Endodermal cell (in vitro differentiated cells): ENCODE results near the gene TRIM15. TPM values are rescaled to one million over a fixed set of nuclear protein-coding genes. Genes with fewer than 3 reads are reported as not detected.

ENCODE experiments used
- DNase-seq: peaks from one replicate; pipeline ENCODE4 v3.0.0-alpha.2; 2017
- H3K27ac ChIP-seq: 2 replicates; pipeline ENCODE4 v1.5.1; 2013; ENCODE audit warnings: mild to moderate bottlenecking, low read depth, low read length, moderate library complexity
- H3K27me3 ChIP-seq: 2 replicates; pipeline ENCODE4 v1.6.1; 2013; ENCODE audit warnings: mild to moderate bottlenecking, low read length, moderate library complexity; ENCODE audit not compliant: insufficient read depth, control insufficient read depth, poor library complexity, severe bottlenecking
- H3K36me3 ChIP-seq: 2 replicates; pipeline ENCODE4 v1.7.0; 2013; ENCODE audit warnings: mild to moderate bottlenecking, low read length, moderate library complexity; ENCODE audit not compliant: control insufficient read depth, insufficient read depth
- H3K4me1 ChIP-seq: one replicate; pipeline ENCODE4 v1.7.0; 2013; ENCODE audit warnings: low read length; ENCODE audit not compliant: control insufficient read depth, insufficient read depth
- H3K4me3 ChIP-seq: 2 replicates; pipeline ENCODE4 v1.5.1; 2013; ENCODE audit warnings: mild to moderate bottlenecking, low read length, moderate library complexity
- H3K9ac ChIP-seq: 2 replicates; pipeline ENCODE4 v1.6.1; 2013; ENCODE audit warnings: mild to moderate bottlenecking, low read length, moderate library complexity; ENCODE audit not compliant: poor library complexity, severe bottlenecking; ENCODE audit errors: extremely low read depth
- H3K9me3 ChIP-seq: 2 replicates; pipeline ENCODE4 v1.6.1; 2013; ENCODE audit warnings: mild to moderate bottlenecking, low read length, moderate library complexity; ENCODE audit not compliant: control insufficient read depth
- H3K27ac Mint-ChIP-seq: 2 replicates; pipeline ENCODE4 v1.8.0; 2020; ENCODE audit warnings: mixed read lengths
- H3K27me3 Mint-ChIP-seq: 2 replicates; pipeline ENCODE4 v1.8.0; 2021; ENCODE audit warnings: mild to moderate bottlenecking, mixed read lengths; ENCODE audit not compliant: insufficient read depth
- H3K36me3 Mint-ChIP-seq: 2 replicates; pipeline ENCODE4 v1.8.0; 2020; ENCODE audit warnings: low read depth, mixed read lengths
- H3K4me1 Mint-ChIP-seq: 2 replicates; pipeline ENCODE4 v1.8.0; 2020; ENCODE audit warnings: mixed read lengths
- H3K4me3 Mint-ChIP-seq: 2 replicates; pipeline ENCODE4 v1.8.0; 2020; ENCODE audit warnings: mild to moderate bottlenecking, moderate library complexity, mixed read lengths
- H3K9me3 Mint-ChIP-seq: 2 replicates; pipeline ENCODE4 v1.8.0; 2020; ENCODE audit warnings: mild to moderate bottlenecking, mixed read lengths
- CTCF ChIP-seq: fragments of 200-600 bp; sonication (generic); conservative IDR thresholded peaks from 2 replicates; pipeline ENCODE4 v1.5.0; 2021; ENCODE audit warnings: antibody characterized with exemption, mild to moderate bottlenecking
- WGBS, 2 experiments: methylation state at CpG; one replicate each; pipeline versions ENCODE4 v1.1.5 to v1.1.7; 2013; ENCODE audit warnings: missing lambda C conversion rate in 2 of 2, mixed read lengths in 1 of 2; ENCODE audit not compliant: insufficient coverage in 1 of 2, insufficient read length in 1 of 2; 5-methylcytosine and 5-hydroxymethylcytosine counted together
- total RNA-seq, 2 donors: library from RNA; stranded (reverse); fragmentation: NEBNext Ultra II Directional in 1 of 2; extraction: Animal tissue kit (Norgen Biotek cat#: 25700) in 1 of 2; gene quantifications; 2 replicates in 1 of 2; 3 replicates in 1 of 2; pipeline ENCODE4 v1.2.1, GENCODE V29; 2021

The TRIM15 gene
- total RNA-seq, 2 donors from 2014 or later, result not detected

- Mint-ChIP-seq H3K4me3 (no peak overlapping the region), H3K27me3 (peaks cover 55% of the 10 kb centered on the region)
Measured at GRCh38 chr6:30158475-30159040, 4.8 kb upstream of the TRIM15 start.

DNA sequence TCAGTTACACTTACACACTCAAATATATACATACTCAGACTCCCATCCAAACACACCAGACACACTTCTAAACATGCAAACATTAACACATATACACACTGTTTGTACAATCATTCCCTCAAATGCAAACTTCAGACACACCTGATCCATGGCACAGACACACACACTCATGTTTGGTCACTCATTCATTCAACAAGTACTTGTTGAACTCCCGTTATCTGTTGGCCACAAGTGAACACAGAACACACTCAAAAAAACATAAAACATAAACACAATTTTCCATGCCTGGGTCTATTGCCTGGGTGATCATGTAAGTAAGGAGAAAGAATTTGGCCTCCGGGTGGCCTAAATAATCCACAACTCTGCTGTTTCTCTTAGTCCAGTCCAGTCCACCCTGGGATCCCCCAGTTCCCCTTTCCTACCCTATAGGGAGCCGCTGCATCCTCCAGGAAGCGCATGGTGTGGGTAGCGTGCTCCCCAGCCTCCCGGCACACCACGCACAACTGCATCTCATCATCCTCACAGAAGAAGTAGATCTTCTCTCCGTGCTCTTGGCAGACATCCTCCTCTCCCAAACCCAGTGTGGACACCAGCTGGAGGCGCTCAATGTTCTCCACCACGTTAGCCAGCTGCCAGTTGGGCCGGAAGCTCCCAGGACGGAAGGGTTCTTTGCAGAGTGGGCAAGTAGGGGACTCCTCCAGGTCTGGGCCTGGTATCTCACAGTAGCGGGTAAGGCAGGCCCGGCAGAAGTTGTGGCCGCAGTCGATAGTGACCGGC lies 3.1 kb upstream of the TRIM15 start:
- H3K4me1 Mint-ChIP-seq, result no peaks in the 10 kb centered on the region
- H3K9me3 Mint-ChIP-seq, result no peaks in the 10 kb centered on the region
- H3K27me3 Mint-ChIP-seq, result peaks cover 56% of the 10 kb centered on the region
- no peak overlapping the region for H3K27ac ChIP-seq
- H3K27me3 ChIP-seq, result peaks cover 28% of the 10 kb centered on the region
- no peak overlapping the region for H3K27ac Mint-ChIP-seq
- TF ChIP-seq CTCF, result no peak
- no peak overlapping the region for H3K9ac ChIP-seq
- H3K4me1 ChIP-seq, result no peaks in the 10 kb centered on the region
- H3K4me3 ChIP-seq, result no peak overlapping the region
- WGBS, 2 experiments, result 90 to 94% methylated on average over 14 to 17 of the region's 17 CpGs
- H3K9me3 ChIP-seq, result no peaks in the 10 kb centered on the region
- H3K36me3 ChIP-seq, result no peaks in the 10 kb centered on the region
- H3K36me3 Mint-ChIP-seq, result no peaks in the 10 kb centered on the region
- H3K4me3 Mint-ChIP-seq, result no peak overlapping the region
- no peak for DNase-seq

More at GRCh38 chr6:30158475-30159040, 4.8 kb upstream of the TRIM15 start:
- no peaks in the 10 kb centered on the region for H3K4me1 Mint-ChIP-seq
- Histone ChIP-seq H3K9ac (no peak overlapping the region), H3K4me3 (no peak overlapping the region), H3K9me3 (no peaks in the 10 kb centered on the region), H3K4me1 (no peaks in the 10 kb centered on the region), H3K27ac (no peak overlapping the region), H3K27me3 (peaks cover 29% of the 10 kb centered on the region), H3K36me3 (no peaks in the 10 kb centered on the region)
- WGBS, 2 experiments, result 33 to 70% methylated on average over 1 to 3 of the region's 3 CpGs
- no peak for DNase-seq
- H3K9me3 Mint-ChIP-seq, result no peaks in the 10 kb centered on the region
- no peaks in the 10 kb centered on the region for H3K36me3 Mint-ChIP-seq
- no peak overlapping the region for H3K27ac Mint-ChIP-seq
- TF ChIP-seq CTCF, result no peak

- no peak within 1 kb of the TSS for H3K4me3 Mint-ChIP-seq
- Histone ChIP-seq H3K9ac (no peak within 1 kb of the TSS), H3K36me3 (no peaks in the 10 kb centered on the region), H3K9me3 (no peaks in the 10 kb centered on the region), H3K27me3 (peaks cover 22% of the 10 kb centered on the region), H3K4me1 (no peaks in the 10 kb centered on the region), H3K4me3 (no peak within 1 kb of the TSS), H3K27ac (no peak within 1 kb of the TSS)
- no peaks in the 10 kb centered on the region for H3K9me3 Mint-ChIP-seq
- no peak for DNase-seq
- H3K27me3 Mint-ChIP-seq, result peaks cover 56% of the 10 kb centered on the region
- H3K36me3 Mint-ChIP-seq, result no peaks in the 10 kb centered on the region
- no peak for TF ChIP-seq CTCF
- H3K4me1 Mint-ChIP-seq, result no peaks in the 10 kb centered on the region
- no peak within 1 kb of the TSS for H3K27ac Mint-ChIP-seq
- 93 to 100% methylated on average over 2 to 4 of the region's 4 CpGs for WGBS, 2 experiments
Measured at GRCh38 chr6:30160785-30161531, 2.4 kb upstream of the TRIM15 start, which contains the start of gene TRIM10. Gene TRIM10 (minus strand): TSS chr6:30161211. CDS start chr6:30160858, 353 bp downstream.
